DMS114 treated with DMSO at 0.1 percent for 48 hours (cell line): ENCODE results near the gene ZNF469.
"Not testable (repeated sequence)": the region's sequence is repeated elsewhere in the genome, so short reads cannot be mapped to it uniquely, and the experiment has no call there.

Experiments used
- DNase-seq: peaks from one replicate; lab custom pipeline; 2025; ENCODE audit not compliant: unreplicated experiment; lab: John Stamatoyannopoulos, UW

The ZNF469 gene

GRCh38 chr16:88359008-88359407, 23.8 kb upstream of the ZNF469 start:
- DNase-seq = no peak

GRCh38 chr16:88360401-88360800, 22.4 kb upstream of the ZNF469 start:
- not testable (repeated sequence) for DNase-seq

GRCh38 chr16:88360999-88361398, 21.8 kb upstream of the ZNF469 start:
- DNase-seq = no peak

GRCh38 chr16:88361775-88362174, 21.0 kb upstream of the ZNF469 start:
- no peak for DNase-seq

- no peak for DNase-seq
Observed at GRCh38 chr16:88363239-88363891, 19.4 kb upstream of the ZNF469 start.

GRCh38 chr16:88365244-88365865, 17.4 kb upstream of the ZNF469 start:
- no peak for DNase-seq

- no peak for DNase-seq
Observed at GRCh38 chr16:88366032-88366703, 16.6 kb upstream of the ZNF469 start.

- no peak for DNase-seq
Observed at GRCh38 chr16:88366704-88367047, 16.1 kb upstream of the ZNF469 start.

GRCh38 chr16:88367560-88367959, 15.2 kb upstream of the ZNF469 start:
- no peak for DNase-seq

GRCh38 chr16:88368036-88368435, 14.7 kb upstream of the ZNF469 start:
- DNase-seq = no peak

GRCh38 chr16:88368994-88369393, 13.8 kb upstream of the ZNF469 start:
- DNase-seq = no peak

GRCh38 chr16:88369447-88370008, 13.2 kb upstream of the ZNF469 start:
- DNase-seq = no peak

- DNase-seq = no peak
Observed at GRCh38 chr16:88370365-88370764, 12.4 kb upstream of the ZNF469 start.

GRCh38 chr16:88372522-88372921, 10.2 kb upstream of the ZNF469 start:
- DNase-seq = no peak

GRCh38 chr16:88373211-88373610, 9.5 kb upstream of the ZNF469 start:
- DNase-seq = no peak

- no peak for DNase-seq
Observed at GRCh38 chr16:88373927-88374492, 8.7 kb upstream of the ZNF469 start.

- DNase-seq = no peak
Observed at GRCh38 chr16:88374736-88375135, 8.0 kb upstream of the ZNF469 start.

- no peak for DNase-seq
Observed at GRCh38 chr16:88375236-88375975, 7.4 kb upstream of the ZNF469 start.

GRCh38 chr16:88375996-88376834, 6.5 kb upstream of the ZNF469 start:
- no peak for DNase-seq
